GM18498 (cell line): Measurements from ENCODE around the gene ASB4.
"Not testable (repeated sequence)": the region's sequence is repeated elsewhere in the genome, so short reads cannot be mapped to it uniquely, and the experiment has no call there.

Experiments
- ATAC-seq: cut with Tn5 transposase; IDR thresholded peaks from one replicate; pipeline ENCODE4 v1.9.1; 2021; ENCODE audit warnings: mild to moderate bottlenecking, moderate library complexity; ENCODE audit not compliant: unreplicated experiment

Gene ASB4, protein sequence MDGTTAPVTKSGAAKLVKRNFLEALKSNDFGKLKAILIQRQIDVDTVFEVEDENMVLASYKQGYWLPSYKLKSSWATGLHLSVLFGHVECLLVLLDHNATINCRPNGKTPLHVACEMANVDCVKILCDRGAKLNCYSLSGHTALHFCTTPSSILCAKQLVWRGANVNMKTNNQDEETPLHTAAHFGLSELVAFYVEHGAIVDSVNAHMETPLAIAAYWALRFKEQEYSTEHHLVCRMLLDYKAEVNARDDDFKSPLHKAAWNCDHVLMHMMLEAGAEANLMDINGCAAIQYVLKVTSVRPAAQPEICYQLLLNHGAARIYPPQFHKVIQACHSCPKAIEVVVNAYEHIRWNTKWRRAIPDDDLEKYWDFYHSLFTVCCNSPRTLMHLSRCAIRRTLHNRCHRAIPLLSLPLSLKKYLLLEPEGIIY

DNA sequence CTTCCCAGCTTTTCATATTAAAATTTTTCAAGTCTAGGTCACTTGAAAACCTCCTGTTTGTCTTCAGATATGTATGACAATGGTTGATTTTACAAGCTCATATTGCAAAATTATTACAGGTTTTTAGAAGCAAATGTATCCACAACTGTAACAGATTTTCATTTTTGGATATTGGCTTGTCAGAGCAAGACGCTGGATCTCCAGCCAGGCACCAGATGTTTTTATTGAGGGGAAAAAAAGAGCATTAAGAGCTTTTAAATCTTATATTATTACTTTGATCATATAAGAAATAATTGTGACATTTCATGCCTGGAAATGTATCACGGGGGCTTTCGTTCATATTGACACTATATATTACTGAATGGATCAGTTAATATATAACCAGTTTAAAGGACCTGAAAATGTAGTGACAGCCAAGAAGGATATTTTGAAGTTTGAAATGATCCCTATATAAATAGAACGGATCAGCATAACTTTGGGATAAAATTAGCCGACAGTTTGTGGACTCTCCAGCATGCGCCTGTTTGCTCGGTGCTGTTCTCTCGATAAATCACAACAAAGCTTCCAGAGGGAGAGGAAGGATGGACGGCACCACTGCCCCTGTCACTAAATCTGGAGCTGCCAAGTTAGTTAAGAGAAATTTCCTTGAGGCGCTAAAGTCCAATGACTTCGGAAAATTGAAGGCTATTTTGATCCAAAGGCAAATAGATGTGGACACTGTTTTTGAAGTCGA is at the start of gene ASB4:
ASB4 (plus strand) TSS at position 553 of the 733 bp plus-strand sequence; CDS start at position 582, 29 bp downstream.
- no peak for ATAC-seq

DNA sequence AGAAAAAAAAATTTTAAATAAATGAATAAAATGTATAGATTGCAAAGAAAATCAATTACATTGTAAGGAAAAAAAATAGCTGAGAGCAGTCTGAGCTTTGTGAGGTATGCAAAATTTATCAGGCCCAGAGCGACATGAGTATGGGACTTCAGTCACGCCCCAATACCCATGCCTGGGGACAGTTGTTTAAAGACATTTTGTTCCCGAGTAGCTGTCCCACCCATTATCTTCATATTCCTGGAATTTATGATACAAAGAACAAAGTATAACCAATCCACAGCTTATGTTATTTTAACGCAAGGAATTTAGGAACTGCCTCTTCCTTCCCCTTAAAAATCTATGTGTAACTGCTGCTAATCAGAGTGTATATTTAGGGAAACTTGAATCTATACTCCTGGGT is 49.3 kb upstream of the ASB4 start:
- no peak for ATAC-seq

DNA sequence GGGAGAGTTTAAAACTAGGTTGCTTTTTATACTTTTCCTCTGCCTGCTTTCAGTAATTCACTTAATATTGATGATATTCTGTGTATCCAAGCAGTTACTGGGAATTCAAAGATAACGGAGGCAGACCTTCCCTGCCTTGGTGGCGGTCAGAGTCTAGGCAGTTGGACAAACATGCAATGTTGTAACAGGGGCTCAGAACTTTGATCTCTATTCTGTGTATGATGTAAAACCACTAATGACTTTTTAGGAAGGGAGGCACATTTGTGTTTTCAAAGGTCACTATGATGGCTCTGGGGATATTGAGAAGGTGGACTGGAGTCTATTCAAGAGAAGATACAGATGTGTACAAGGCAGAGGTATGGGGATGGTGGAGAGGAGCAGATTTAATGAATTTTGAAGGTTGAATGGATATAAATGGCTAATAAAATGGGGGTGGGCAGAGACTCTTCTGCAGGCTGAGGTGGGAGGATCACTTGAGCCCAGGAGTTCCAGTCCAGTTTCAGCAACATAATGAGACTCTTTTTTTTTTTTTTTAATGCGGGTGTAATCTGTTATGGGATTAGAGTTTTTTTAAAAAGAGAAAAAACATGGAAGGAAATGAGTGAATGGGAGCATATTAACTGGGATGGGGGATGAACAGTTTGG is 45.2 kb upstream of the ASB4 start:
- no peak for ATAC-seq

DNA sequence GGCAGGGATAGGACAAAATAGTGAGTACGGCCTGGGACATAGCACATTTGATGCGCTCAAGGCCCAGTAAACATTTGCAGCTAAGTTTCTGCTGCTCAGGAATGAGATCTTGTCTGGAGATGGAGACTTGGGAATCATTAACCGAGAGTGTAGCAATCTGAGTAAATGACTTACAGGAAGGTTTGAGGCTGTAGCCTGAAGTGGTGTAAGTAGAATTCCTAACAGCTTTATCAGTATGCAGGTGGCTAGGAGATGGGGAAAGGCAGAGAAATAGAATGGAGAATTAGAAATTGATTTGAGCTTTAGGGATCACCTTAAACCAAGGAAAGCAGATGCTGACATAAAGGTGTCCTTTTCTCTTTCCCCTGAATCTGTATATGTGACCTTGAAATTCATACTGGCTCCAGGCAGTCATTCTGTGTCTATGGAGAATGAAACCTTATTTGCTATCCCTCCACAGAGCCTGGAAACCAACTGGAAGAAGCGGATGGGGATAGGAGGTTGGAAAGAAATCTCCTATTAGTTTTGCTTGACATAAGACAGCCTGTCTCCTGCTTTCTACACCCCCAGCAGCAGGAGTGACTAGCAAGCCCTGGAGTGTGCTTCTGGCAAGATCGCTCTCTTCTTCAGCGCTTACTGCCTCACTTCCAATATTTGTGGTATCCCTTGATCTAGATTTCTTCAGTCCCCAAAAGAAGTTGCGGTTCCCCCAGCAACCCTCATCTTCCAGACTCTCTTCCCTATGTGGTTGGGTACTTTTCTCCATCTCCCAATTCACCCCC is 44.5 kb upstream of the ASB4 start:
- ATAC-seq: no peak

DNA sequence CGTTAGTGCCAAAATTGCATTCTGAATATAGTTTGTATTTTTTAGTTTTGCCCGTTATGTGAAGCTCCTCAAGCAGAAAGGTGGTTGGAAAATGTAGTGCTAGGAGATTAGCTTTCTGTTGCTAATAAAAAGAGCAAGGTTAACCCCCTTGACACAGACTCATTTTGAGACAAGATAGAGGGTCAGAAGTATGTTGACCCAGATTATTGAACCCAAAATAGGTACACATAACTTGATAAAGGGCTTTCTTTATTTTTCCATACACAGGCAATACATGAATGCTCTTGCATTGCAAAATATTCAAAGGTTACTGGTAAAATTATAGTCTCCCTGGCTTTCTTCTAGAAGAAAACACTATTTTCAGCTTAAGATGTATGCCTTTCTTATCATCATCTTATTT is 40.9 kb upstream of the ASB4 start:
- ATAC-seq: no peak

DNA sequence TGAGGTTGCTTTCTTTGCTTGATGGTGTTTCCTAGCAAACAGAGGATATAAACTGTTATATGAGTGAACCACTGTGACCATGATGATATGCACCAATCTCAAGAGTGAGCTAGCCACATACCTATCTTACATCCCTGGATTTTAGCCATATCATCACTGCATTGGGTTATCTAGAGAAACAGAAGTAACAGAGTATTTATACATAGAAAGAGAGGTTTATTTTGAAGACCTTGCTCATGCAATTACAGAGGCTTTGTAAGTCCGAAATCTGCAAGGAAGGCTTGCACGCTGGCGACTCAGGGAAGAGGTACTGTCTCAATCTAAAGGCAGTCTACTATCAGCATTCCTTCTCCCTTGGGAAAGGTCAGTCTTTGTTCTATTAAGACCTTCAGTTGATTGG is 39.1 kb upstream of the ASB4 start:
- no peak for ATAC-seq

DNA sequence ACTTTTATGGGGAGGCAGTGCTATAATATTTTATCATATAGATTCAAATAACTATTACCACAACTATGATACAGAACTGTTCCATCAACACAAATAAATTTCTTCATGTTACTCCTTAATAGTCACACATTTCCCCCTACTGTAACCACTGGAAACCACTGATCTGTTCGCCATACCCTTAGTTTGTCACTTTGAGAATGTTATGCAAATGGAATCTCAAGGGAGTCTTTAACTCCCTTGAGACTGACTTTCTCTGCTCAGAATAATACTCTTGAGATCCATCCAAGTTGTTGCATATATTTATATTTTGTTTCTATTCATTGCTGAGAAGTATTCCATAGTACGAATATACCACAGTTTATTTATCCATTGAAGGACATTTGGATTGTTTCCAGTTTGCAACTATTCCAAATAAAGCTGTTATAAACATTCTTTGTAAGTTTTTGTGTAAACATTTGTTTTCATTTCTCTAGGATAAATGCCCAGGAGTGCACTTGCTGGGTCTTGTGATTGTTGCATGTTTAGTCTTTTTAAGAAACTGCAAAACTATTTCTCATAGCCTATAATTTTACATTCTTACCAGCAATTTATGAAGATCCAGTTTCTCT is 31.2 kb upstream of the ASB4 start:
- peak; percentile 72 for ATAC-seq

DNA sequence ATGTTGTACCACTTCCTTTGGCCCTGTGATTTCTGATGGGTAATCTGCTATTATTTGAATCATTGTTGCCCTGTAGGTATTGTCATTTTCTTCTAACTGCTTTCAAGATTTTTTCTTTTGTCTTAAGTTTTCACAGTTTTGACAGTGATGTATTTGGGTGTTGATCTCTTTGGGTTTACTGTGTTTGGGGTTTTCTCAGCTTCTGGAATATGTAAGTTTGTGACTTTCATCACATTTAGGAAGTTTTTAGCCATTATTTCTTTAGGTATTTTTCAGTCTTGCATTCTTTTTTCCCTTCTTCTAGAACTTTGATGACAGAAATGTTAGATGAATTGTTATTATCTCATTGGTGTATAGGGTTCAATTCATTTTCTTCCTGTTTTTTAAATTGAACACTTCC is 27.8 kb upstream of the ASB4 start:
- ATAC-seq: no peak

DNA sequence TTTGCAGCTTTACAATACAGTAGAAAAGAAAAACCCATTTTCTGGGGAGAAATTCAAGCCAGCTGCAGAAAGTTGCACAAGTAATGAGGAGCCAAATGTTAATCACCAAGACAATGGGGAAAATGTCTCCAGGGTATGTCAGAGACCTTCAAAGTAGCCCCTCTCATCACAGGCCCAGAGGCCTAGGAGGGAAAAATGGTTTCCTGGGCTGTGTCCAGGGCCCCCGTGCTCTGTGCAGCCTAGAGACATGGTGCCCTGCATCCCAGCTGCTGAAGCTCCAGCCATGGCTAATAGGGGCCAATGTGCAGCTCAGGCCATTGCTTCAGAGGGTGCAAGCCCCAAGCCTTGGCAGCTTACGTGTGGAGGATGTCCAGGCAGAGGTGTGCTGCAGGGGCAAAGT is 25.1 kb upstream of the ASB4 start:
- not testable (repeated sequence) for ATAC-seq

DNA sequence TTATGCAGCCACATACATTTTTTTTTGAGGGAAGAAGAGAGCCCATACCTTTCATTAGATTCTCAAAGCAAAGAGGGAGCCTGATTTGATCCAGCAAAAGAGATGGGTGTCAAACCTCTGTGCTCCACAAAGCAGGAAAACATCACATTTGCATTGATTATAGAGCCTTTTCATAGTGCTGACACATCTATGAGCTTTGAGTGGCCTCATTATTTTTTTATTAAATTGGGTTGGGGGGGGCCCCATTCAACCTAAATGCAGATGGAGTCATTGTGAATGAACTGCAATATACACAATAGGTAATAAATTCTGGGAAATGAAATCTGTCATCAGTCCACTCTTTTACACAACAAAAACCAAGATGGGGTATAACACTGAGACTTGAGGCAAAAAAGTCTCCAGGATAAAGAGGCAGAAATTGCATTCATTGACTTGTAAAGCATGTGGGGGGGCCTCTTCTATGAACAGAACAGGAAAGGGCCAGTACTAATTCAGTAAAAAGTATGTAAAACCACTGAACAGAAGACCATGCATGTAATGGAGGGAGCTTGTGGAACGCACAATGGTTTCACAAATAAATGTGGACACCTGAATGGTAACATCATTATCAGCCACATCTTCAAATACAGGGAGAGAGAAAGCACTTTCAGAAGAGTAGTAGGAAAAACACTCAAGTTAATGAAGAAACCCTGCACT is 17.7 kb upstream of the ASB4 start:
- ATAC-seq: no peak

DNA sequence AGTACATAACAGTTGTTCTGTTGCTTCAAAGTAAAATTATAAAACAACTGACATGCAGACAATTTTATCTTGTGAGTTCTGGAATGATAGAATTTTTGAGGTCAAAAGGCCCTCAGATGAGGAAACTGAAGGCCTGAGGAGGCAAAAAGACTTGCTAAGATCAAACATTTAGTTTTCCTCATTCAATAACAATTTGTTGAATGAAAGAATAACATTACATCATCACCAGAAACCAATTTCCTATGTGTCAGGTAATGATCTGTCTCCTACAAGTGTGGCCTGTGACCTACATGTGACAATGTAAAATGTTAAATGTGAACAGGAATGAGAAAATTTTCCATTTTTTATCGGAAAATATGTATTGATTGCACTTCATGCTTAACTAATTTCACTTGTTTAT is 16.6 kb upstream of the ASB4 start:
- no peak for ATAC-seq

DNA sequence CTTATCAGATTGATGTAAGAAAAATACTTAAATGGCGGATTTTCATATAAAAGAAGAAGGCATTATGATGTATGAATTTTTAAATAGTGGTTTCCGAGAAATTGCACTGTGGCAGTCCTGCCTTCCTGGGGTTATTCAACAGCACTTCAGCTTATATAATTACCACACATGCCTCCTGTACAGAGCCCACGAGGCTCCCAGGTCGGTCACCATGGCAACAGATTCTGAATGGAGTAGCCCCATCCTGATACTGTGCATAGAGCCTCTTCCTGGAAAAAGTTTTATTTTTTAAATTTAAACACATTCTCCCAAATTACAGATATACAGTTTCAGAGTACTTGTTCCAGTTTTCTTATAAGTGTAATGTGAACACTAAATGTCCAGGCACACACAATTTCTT is 15.9 kb upstream of the ASB4 start:
- no peak for ATAC-seq

DNA sequence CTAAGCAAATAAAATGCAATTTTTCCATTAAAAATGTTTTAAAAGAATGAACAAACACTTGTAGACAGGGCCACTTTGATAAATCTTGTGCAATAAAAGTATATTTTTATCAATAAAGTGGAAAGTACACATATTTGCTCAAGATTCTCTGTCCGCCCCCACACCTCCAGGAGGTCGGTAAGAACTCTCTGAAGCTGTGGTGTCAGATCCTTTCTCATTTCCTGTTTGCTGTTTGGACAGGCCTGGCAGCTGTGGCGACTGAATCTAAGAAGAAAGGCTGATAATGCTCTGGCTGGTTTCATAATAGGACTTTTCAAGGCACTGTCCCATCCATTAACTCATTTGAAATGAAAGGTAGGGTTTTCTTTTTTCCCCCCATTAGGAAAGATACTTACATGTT is 15.3 kb upstream of the ASB4 start:
- peak; percentile 99 for ATAC-seq

DNA sequence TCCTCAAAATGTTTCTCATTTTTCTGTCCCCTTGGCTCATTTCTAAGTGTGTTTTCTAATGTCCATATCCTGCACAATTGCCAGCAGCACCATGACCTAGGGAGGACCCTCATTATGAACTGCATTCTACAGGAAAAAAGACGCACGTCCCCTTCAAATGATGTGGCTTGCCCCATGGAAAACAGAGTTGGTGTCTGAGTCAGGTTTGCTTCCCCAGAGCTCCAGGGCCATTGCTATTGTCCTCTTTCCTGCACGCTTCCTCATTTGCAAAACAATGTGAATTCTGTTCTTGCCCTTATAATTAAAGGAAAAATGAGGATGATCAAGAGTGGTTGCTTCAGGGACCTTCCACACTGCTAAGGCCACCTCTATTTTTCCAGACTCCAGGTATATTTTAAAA is 14.7 kb upstream of the ASB4 start:
- ATAC-seq: no peak

DNA sequence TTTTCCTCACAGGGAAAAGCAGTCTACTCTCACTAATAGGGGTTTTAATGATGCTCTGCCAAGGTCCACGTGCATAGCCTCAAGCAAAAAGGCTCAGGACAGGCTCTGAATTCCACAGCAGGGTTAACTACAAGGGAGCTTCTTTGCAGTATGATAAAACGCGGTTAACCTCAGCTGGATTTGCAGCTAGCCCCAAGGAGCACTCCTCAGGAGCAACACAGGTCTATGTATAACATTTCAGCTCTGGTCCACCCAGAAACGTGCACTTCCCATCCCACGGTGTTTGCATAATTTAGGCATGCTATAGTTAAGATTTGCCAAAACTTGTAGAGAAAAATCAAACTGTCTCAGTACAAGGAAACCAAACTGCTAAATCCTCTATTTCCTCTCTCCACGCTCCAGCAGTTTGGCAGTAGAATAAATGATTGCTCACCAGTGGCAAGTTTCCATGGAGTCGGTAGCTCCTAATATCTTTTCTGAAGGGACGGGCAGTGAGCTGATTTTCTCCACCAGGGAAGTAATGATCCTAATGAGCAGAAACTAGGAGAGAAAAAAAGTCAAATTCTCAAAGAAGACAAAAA is 13.1 kb upstream of the ASB4 start:
- no peak for ATAC-seq

DNA sequence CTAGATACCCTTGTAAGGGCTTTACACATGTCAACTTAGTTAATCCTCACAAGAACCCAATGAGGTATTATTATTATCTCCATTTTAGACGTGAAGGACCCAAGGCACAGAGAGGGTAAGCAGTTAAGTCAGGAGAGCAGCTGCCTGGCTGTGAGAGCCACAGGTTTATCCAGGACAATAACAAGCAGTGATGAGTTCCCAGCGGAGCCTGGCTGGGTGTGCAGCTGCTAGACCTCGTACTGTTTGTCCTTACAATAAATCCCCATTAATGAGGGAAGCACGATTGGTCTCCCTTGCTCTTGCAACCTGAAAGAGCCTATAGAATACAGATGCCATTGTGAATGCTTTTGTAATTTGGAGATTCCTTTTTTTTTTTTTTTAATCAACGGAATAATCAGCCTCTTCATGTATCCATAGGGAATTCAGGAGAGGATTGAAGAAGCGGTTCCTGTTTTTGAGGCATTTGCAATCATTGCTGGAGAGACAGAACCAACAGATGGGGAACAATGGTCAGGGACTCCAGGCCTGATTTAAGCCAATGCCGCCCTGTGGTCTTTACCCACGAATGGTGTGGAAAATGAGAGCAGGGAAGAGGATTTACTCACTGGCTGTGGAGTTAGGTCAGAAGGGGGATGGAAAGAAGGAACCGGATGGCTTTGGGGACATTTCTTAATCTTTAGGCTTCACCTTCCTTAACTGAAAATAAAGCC is 12.3 kb upstream of the ASB4 start:
- ATAC-seq: no peak

DNA sequence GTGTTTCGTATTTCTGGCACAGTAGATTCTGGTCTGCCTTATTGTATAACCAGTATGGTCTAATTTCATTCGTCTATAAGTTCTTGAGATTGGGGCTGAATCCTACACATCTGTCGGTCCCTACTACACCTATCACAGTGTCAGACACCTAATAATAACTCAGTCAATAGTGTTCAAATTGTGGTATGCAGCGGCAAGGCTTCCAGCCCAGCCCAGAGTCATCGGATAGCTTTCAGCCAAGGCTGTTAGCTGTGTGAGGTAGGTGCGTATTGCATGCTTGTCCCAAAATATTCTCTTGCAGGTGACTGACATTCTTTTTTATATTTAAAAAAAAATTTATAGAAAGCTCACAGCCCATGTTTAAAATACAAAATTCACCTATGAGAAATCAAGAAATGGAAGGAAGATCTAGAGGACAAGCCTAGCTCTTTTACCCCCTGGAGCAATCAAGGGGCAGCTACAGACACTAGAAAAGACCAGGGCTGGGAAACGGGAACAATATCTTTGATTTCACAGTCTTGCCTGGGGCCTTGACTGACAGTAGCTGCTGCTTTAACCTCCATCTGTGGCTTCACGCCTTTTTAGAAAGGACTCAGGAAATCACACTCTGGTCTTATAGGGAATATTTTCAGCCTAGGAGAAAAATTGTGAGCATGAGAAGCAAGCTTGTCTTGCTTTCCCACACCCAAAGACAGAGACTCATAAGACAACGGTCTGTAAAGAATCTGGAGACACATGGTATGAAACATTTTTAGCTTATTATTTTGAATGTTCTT is 9.5 kb upstream of the ASB4 start:
- ATAC-seq: no peak

DNA sequence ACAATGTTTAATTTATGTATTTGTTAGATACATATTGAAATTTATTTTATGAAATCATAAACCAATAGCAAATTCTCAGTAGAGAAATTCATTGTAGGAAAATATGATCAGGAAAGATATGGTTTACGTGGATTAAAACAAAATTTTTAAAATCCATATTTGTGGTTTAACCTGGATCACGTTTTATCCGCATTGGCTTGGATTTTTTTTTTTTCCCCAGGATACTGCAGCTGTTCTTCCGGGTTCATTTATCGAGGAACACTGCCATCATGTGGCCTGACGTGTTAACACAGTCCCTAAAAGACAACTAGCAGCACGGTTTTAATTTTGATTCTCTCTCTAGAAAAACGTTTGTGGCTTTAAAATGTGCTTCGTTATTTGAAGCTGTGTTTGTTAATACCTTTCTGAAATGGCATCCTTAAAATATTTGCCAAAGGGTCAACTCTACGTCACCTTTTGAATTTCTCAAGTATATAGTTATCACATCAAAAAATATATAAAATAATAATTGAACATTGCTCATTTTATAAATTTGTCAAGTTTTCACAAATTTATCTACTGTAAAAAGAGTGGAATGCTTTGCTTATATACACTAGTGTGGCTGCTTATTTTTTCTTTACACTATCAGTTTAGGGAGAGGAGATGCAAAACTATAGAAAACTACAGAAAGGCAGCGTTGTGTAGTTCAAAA is 8.7 kb upstream of the ASB4 start:
- ATAC-seq: peak; percentile 72
